Epithelial cell of proximal tubule (primary cell): Measurements from ENCODE around the gene PDIK1L. TPM values are rescaled to one million over a fixed set of nuclear protein-coding genes. Genes with fewer than 3 reads are reported as not detected.

Experiments
- DNase-seq: peaks from one replicate; pipeline ENCODE4 v3.0.0-alpha.2; 2011; ENCODE audit warnings: low read depth
- H3K4me3 ChIP-seq: 2 replicates; pipeline ENCODE4 v1.5.1; 2011; ENCODE audit warnings: low read depth, mild to moderate bottlenecking, low read length
- CTCF ChIP-seq: conservative IDR thresholded peaks from 2 replicates; pipeline ENCODE4 v1.5.1; 2012; ENCODE audit warnings: low read depth, mild to moderate bottlenecking, low read length
- total RNA-seq: library from RNA; depleted of rRNA; stranded (reverse); fragments of >200 nt; gene quantifications from 2 replicates; pipeline ENCODE4 v1.2.3, GENCODE V29; 2015

Gene PDIK1L
- total RNA-seq, 1 donor from 2014 or later, result 12.3 TPM

GRCh38 chr1:26160527-26161414 is 49.1 kb downstream of the PDIK1L start:
- H3K4me3 ChIP-seq, result peak overlapping the region; percentile 52
- no peak for DNase-seq
- TF ChIP-seq CTCF, result no peak

- peak; percentile 4 for TF ChIP-seq CTCF
- H3K4me3 ChIP-seq, result peak overlapping the region; percentile 52
- no peak for DNase-seq
These were observed 50.0 kb downstream of the PDIK1L start for GRCh38 chr1:26161415-26162219.

- DNase-seq, result no peak
- TF ChIP-seq CTCF, result no peak
- peak overlapping the region; percentile 52 for H3K4me3 ChIP-seq
These were observed 50.6 kb downstream of the PDIK1L start for GRCh38 chr1:26162220-26162709.

- peak overlapping the region; percentile 44 for H3K4me3 ChIP-seq
- no peak for DNase-seq
- TF ChIP-seq CTCF, result no peak
These were observed 52.0 kb downstream of the PDIK1L start for GRCh38 chr1:26163684-26164035.

- DNase-seq, result no peak
- peak; percentile 40 for TF ChIP-seq CTCF
- H3K4me3 ChIP-seq, result peak overlapping the region; percentile 44
These were observed 52.6 kb downstream of the PDIK1L start for GRCh38 chr1:26164036-26164860.

GRCh38 chr1:26164861-26165842 is 53.5 kb downstream of the PDIK1L start:
- no peak overlapping the region for H3K4me3 ChIP-seq
- DNase-seq, result no peak

More at GRCh38 chr1:26164861-26165842, 53.5 kb downstream of the PDIK1L start:
- no peak for TF ChIP-seq CTCF
